ENCODE results near the gene LMO3. TPM values are rescaled to one million over a fixed set of nuclear protein-coding genes. Genes with fewer than 3 reads are reported as not detected.

LMO3 gene
- total RNA-seq, 1 donor from 2014 or later: not detected

DNA sequence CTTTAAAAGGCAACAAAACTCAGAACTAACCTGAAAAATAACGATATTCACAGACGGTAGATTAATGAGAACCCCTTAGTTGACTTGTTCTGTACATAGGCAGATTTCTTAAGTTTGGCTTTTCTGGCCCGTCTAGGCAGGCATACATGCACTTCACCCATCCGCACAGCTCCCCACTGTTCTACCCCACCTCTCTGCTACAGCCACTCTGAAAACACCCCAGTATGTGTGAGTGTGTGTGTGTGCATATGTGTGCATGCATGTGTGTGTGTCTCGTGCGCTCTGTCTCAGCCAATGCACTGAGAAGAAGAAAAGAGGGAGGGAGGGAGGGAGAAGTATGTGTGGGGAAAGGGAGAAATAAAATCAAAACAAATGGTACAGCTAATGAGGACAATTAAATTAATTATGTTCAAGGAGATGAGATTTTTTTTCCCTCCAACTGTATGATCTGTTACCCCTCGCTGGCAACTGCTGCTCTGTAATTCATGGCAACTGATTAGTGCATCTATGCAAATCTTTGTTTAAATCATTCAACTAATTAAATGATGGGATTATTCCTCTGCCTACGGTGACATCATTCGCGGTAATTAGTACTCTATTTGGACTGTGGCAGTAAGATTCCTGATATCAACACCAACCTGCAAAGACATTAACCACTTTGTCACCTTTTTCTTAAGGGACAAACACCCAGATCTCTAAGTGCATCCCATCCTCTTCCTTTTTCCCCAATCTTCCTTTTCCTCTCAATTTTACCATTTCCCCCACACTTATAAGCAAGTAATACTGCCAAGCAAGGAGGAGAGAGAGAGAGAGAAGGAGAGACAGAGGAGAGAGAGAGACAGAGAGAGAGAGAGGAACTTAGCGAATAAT lies 2.2 kb upstream of the LMO3 start:
- Mint-ChIP-seq H3K4me1 (ENCODE audit: low read depth) (peaks cover 10% of the 10 kb centered on the region), H3K4me3 (no peak overlapping the region), H3K36me3 (ENCODE audit: low read depth) (no peaks in the 10 kb centered on the region), H3K27ac (no peak overlapping the region), H3K27me3 (ENCODE audit: insufficient read depth) (peaks cover 36% of the 10 kb centered on the region), H3K9me3 (no peaks in the 10 kb centered on the region)
- no peak for DNase-seq (ENCODE audit: low spot score)
- intact Hi-C loops (cut with micrococcal nuclease): no loop called here

- no peak for DNase-seq (ENCODE audit: low spot score)
- Mint-ChIP-seq H3K4me3 (no peak overlapping the region), H3K4me1 (ENCODE audit: low read depth) (peaks cover 10% of the 10 kb centered on the region), H3K36me3 (ENCODE audit: low read depth) (no peaks in the 10 kb centered on the region), H3K27ac (no peak overlapping the region), H3K9me3 (no peaks in the 10 kb centered on the region), H3K27me3 (ENCODE audit: insufficient read depth) (peaks cover 36% of the 10 kb centered on the region)
- intact Hi-C loops (cut with micrococcal nuclease): no loop called here
Observed at GRCh38 chr12:16606991-16607390, 1.0 kb upstream of the LMO3 start.

DNA sequence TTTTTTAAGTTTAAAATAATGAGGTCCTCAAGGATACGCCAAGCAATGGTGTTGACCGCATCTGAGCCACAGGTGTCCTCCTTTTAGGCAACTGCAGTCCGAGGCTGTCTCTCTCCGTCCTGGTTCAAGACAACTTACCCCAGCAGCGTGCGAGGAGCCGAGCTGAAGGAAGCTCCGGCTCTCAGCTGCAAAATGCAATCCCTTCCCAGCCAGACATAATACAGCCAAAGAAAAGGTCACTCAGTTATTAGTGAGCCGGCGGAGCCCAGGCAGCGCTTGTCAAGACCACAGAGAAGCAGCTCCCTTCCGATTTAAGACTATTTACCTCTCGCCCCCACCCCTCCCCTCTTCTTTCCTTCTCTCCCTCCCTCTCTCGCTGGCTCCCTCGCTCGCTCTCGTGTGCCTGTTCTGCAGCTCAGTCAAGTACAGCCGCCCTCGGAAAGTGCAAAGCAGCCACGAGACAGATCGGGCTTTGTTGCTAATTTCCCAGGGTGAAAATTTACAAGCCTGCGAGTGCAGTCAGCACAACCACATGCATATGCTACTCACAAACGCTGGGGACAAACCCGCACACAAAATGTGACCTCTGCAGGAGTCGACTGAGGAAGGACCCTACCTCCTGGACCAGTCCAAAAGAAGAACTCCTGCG lies 363 bp upstream of the LMO3 start:
- intact Hi-C loops (cut with micrococcal nuclease): no loop called here
- DNase-seq (ENCODE audit: low spot score): no peak
- H3K27me3 Mint-ChIP-seq (ENCODE audit: insufficient read depth): peaks cover 36% of the 10 kb centered on the region
- no peak overlapping the region for H3K27ac Mint-ChIP-seq
- no peaks in the 10 kb centered on the region for H3K36me3 Mint-ChIP-seq (ENCODE audit: low read depth)
- no peaks in the 10 kb centered on the region for H3K9me3 Mint-ChIP-seq
- H3K4me3 Mint-ChIP-seq: no peak overlapping the region
- H3K4me1 Mint-ChIP-seq (ENCODE audit: low read depth): peaks cover 10% of the 10 kb centered on the region

DNA sequence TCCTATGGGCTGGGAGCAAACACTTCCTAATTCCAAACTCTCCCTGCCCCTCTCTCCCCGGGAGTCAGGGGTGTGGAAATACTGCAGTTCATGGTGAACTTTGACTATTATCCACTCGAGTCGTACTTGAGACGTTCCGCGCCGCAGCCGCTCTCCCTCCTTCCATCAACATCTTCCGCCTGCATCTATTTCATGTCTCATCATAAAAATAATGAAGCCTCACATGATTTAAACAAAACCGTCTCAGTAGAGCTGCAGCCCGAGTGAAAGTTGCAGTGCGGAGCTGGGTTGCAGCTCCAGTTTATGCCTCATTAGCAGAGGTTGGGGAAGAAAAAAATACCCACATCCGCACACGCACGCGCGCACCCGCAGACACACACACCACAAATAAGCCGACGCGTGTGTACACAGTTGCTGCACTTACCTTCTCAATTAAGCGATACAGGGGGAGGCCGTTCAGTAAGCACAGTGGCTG lies 283 bp downstream of the LMO3 start:
- Mint-ChIP-seq H3K4me1 (ENCODE audit: low read depth) (peaks cover 10% of the 10 kb centered on the region), H3K36me3 (ENCODE audit: low read depth) (no peaks in the 10 kb centered on the region), H3K27ac (peak overlapping the region; percentile 29), H3K27me3 (ENCODE audit: insufficient read depth) (peaks cover 36% of the 10 kb centered on the region), H3K4me3 (no peak overlapping the region), H3K9me3 (no peaks in the 10 kb centered on the region)
- intact Hi-C loops (cut with micrococcal nuclease): no loop called here
- DNase-seq (ENCODE audit: low spot score): no peak

GRCh38 chr12:16604596-16605252 lies 1.2 kb downstream of the LMO3 start:
- intact Hi-C loops (cut with micrococcal nuclease): no loop called here
- DNase-seq (ENCODE audit: low spot score): no peak
- peaks cover 36% of the 10 kb centered on the region for H3K27me3 Mint-ChIP-seq (ENCODE audit: insufficient read depth)
- no peaks in the 10 kb centered on the region for H3K9me3 Mint-ChIP-seq
- no peaks in the 10 kb centered on the region for H3K36me3 Mint-ChIP-seq (ENCODE audit: low read depth)
- no peak overlapping the region for H3K4me3 Mint-ChIP-seq
- peaks cover 5% of the 10 kb centered on the region for H3K4me1 Mint-ChIP-seq (ENCODE audit: low read depth)
- H3K27ac Mint-ChIP-seq: no peak overlapping the region

DNA sequence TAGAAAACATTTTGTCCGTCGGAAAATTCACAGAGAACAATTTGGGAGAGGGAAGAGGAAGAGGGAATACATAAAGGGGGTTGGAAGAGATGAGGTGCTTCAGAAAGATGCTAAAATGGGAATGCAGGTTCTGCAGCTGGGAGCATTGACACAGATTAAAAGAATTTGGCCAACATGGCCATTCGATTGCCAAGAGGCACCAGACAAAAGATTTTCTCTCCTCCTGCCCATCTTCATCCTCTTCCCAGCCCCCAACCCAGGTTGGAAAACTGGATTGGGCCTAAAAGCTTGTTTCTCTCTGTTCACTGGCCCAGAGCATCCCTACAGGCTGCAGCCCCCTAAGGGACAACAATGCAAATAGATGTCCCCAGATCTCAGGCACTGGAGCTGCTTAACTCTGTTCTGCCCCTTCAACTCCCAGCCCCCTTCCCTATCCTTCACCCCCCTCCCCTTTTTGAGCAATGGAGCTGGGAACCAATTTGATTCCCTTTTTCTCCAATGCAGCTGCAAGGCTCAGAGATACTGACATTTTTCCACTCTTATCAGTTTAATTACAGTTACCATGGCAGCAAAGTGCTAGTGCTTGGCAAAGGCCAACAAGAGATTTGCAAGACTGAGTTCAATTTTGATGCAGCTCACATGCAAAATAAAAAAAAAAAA lies 1.9 kb downstream of the LMO3 start:
- Mint-ChIP-seq H3K36me3 (ENCODE audit: low read depth) (no peaks in the 10 kb centered on the region), H3K9me3 (no peaks in the 10 kb centered on the region), H3K4me1 (ENCODE audit: low read depth) (peaks cover 5% of the 10 kb centered on the region), H3K27ac (no peak overlapping the region), H3K27me3 (ENCODE audit: insufficient read depth) (peaks cover 36% of the 10 kb centered on the region), H3K4me3 (no peak overlapping the region)
- intact Hi-C loops (cut with micrococcal nuclease): no loop called here
- DNase-seq (ENCODE audit: low spot score): no peak

DNA sequence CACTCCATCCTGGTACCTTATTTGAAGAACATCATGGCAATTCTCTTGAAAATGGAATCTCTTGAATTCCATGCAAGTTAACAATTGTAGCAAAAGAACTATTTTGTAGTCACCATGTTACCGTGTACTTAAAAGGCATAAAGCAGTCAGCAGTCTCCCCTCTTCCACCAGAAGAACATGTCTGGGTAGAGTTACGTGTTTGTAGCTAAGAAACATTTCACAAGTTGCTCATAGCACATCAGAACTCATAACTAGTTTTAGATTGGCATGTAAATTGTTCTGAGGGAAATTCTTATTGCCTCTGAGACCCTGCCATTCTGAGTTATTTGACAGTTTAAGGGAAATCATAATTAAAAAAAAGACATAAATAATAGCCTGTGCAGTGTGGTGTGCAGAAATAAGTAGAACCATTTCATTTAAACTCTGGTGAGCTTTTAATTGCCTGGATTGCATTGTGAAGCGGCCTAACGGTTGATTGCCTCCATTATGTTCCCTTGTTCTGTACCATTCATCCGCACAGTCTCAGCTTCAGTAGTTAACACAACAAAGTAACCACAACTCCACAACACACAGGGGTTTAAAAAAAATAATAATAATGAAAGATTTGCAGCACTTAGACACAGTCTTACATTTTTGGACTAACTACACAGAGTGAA lies 2.6 kb downstream of the LMO3 start:
- no peaks in the 10 kb centered on the region for H3K9me3 Mint-ChIP-seq
- no peak for DNase-seq (ENCODE audit: low spot score)
- no peak overlapping the region for H3K4me3 Mint-ChIP-seq
- no peaks in the 10 kb centered on the region for H3K36me3 Mint-ChIP-seq (ENCODE audit: low read depth)
- intact Hi-C loops (cut with micrococcal nuclease): no loop called here
- peaks cover 34% of the 10 kb centered on the region for H3K27me3 Mint-ChIP-seq (ENCODE audit: insufficient read depth)
- H3K4me1 Mint-ChIP-seq (ENCODE audit: low read depth): peaks cover 5% of the 10 kb centered on the region
- no peak overlapping the region for H3K27ac Mint-ChIP-seq

DNA sequence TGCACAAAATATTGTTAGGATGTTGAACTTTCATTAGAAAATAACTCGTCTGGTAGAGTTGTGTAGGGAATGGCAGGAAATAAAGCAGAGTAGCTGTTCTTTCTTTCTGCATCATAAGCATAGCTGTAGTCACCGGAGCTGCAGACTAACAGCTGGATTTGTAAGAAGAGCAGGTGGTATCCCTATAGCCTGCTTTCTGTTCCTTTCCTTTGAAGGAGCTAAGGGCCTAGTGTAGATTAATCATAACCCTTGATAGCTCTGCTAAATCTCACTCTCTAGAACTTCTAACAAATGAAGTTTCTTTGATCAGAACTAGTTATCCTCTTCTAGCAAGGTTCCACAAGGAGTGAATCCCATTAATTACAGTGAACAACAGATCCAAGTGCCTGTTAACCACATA lies 3.5 kb downstream of the LMO3 start:
- no peak for DNase-seq (ENCODE audit: low spot score)
- Mint-ChIP-seq H3K27ac (no peak overlapping the region), H3K4me3 (no peak overlapping the region), H3K36me3 (ENCODE audit: low read depth) (no peaks in the 10 kb centered on the region), H3K9me3 (no peaks in the 10 kb centered on the region), H3K27me3 (ENCODE audit: insufficient read depth) (peaks cover 25% of the 10 kb centered on the region), H3K4me1 (ENCODE audit: low read depth) (peaks cover 5% of the 10 kb centered on the region)
- intact Hi-C loops (cut with micrococcal nuclease): no loop called here

DNA sequence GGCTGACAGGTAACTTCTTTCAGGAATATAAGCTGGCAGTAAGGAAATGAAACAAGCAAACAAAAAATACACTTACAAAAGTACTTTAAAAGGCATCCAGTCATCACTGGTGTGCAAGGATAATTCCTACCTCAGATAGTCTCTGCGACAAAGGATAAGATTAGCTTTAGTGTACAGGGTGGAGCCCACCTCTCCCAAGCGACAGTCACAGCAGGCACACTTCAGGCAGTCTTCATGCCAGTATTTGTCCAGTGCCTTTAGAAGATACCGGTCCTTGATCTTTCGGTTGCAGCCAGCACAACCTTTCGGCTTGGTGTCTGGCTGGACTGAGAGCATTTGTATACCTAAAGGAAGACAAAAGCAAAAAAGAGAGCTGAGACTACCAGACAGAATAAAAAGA lies 5.4 kb downstream of the LMO3 start:
- Mint-ChIP-seq H3K27me3 (ENCODE audit: insufficient read depth) (peaks cover 6% of the 10 kb centered on the region), H3K9me3 (no peaks in the 10 kb centered on the region), H3K4me3 (no peak overlapping the region), H3K4me1 (ENCODE audit: low read depth) (peaks cover under 1% of the 10 kb centered on the region), H3K27ac (no peak overlapping the region), H3K36me3 (ENCODE audit: low read depth) (no peaks in the 10 kb centered on the region)
- DNase-seq (ENCODE audit: low spot score): no peak
- intact Hi-C loops (cut with micrococcal nuclease): no loop called here

GRCh38 chr12:16599081-16599480 lies 6.9 kb downstream of the LMO3 start:
- H3K4me1 Mint-ChIP-seq (ENCODE audit: low read depth): no peaks in the 10 kb centered on the region
- no peak for DNase-seq (ENCODE audit: low spot score)
- no peak overlapping the region for H3K27ac Mint-ChIP-seq
- H3K36me3 Mint-ChIP-seq (ENCODE audit: low read depth): no peaks in the 10 kb centered on the region
- H3K27me3 Mint-ChIP-seq (ENCODE audit: insufficient read depth): no peaks in the 10 kb centered on the region
- no peaks in the 10 kb centered on the region for H3K9me3 Mint-ChIP-seq
- no peak overlapping the region for H3K4me3 Mint-ChIP-seq
- intact Hi-C loops (cut with micrococcal nuclease): no loop called here

GRCh38 chr12:16594797-16595196 lies 11.2 kb downstream of the LMO3 start:
- Mint-ChIP-seq H3K4me1 (ENCODE audit: low read depth) (no peaks in the 10 kb centered on the region), H3K4me3 (no peak overlapping the region), H3K9me3 (no peaks in the 10 kb centered on the region), H3K36me3 (ENCODE audit: low read depth) (no peaks in the 10 kb centered on the region), H3K27ac (no peak overlapping the region), H3K27me3 (ENCODE audit: insufficient read depth) (no peaks in the 10 kb centered on the region)
- no peak for DNase-seq (ENCODE audit: low spot score)
- intact Hi-C loops (cut with micrococcal nuclease): no loop called here

DNA sequence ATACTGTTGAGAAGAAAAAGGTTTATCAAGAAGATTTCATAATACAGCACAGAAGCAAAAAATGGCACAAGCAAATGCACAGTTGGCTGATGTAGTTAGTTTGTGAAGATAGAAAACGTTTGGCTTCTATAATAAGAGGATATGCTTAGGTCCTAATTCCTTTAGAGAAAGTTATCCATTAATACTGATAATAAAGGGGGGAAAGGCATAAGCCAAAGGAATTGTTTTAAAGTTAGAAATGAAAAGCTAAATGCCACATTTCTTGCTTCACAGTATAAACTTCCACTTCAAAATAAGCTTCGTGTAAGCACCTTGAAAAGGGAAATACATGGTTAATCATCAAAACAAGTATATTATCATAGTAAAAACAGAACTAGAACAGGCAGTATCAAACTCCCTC lies 12.4 kb downstream of the LMO3 start:
- intact Hi-C loops (cut with micrococcal nuclease): no loop called here
- H3K4me3 Mint-ChIP-seq: no peak overlapping the region
- no peak for DNase-seq (ENCODE audit: low spot score)
- no peaks in the 10 kb centered on the region for H3K9me3 Mint-ChIP-seq
- no peak overlapping the region for H3K27ac Mint-ChIP-seq
- no peaks in the 10 kb centered on the region for H3K36me3 Mint-ChIP-seq (ENCODE audit: low read depth)
- no peaks in the 10 kb centered on the region for H3K4me1 Mint-ChIP-seq (ENCODE audit: low read depth)
- no peaks in the 10 kb centered on the region for H3K27me3 Mint-ChIP-seq (ENCODE audit: insufficient read depth)
